Activated T-helper 17 cell treated with anti-CD3 and anti-CD28 coated beads, Interleukin-2, amount 50 U/mL, for 72 hours (primary cell): ENCODE data around the gene RNFT2. TPM values are rescaled to one million over a fixed set of nuclear protein-coding genes. Genes with fewer than 3 reads are reported as not detected.
A peak's percentile ranks its signal among the peaks of the same experiment; 100 is the strongest.

Experiments
- ATAC-seq: fragments of 150-1000 bp; cut with Tn5 transposase; replicated peaks from 2 replicates; pipeline ENCODE4 v1.10.0; 2021; ENCODE audit warnings: mild to moderate bottlenecking, moderate library complexity
- H3K27ac Mint-ChIP-seq: one replicate; pipeline ENCODE4 v1.8.0; 2022; ENCODE audit warnings: mixed read lengths
- H3K27me3 Mint-ChIP-seq: one replicate; pipeline ENCODE4 v1.8.0; 2022; ENCODE audit warnings: mixed read lengths
- H3K36me3 Mint-ChIP-seq: one replicate; pipeline ENCODE4 v1.8.0; 2022; ENCODE audit warnings: low read depth, mild to moderate bottlenecking, mixed read lengths
- H3K4me1 Mint-ChIP-seq: one replicate; pipeline ENCODE4 v1.8.0; 2022; ENCODE audit warnings: mixed read lengths
- H3K4me3 Mint-ChIP-seq: one replicate; pipeline ENCODE4 v1.8.0; 2022; ENCODE audit warnings: mild to moderate bottlenecking, mixed read lengths
- H3K9me3 Mint-ChIP-seq: one replicate; pipeline ENCODE4 v1.8.0; 2022; ENCODE audit warnings: mixed read lengths
- total RNA-seq, 2 donors: library from RNA; stranded (reverse); gene quantifications; one replicate each; pipeline ENCODE4 v1.2.3, GENCODE V29; 2022

Gene RNFT2
- total RNA-seq, 2 donors from 2014 or later, result 12.3 to 23.6 TPM

GRCh38 chr12:116838365-116838764, 100.2 kb downstream of the RNFT2 start:
- Mint-ChIP-seq H3K27ac (no peak overlapping the region), H3K36me3 (no peaks in the 10 kb centered on the region), H3K9me3 (no peaks in the 10 kb centered on the region), H3K4me1 (no peaks in the 10 kb centered on the region), H3K27me3 (no peaks in the 10 kb centered on the region), H3K4me3 (no peak overlapping the region)
- no peak for ATAC-seq

- Mint-ChIP-seq H3K36me3 (no peaks in the 10 kb centered on the region), H3K27ac (no peak overlapping the region), H3K9me3 (no peaks in the 10 kb centered on the region), H3K4me3 (no peak overlapping the region), H3K27me3 (no peaks in the 10 kb centered on the region), H3K4me1 (no peaks in the 10 kb centered on the region)
- ATAC-seq, result no peak
Observed at GRCh38 chr12:116839287-116839830, 101.2 kb downstream of the RNFT2 start.

- H3K4me1 Mint-ChIP-seq, result no peaks in the 10 kb centered on the region
- no peak overlapping the region for H3K27ac Mint-ChIP-seq
- no peak overlapping the region for H3K4me3 Mint-ChIP-seq
- H3K9me3 Mint-ChIP-seq, result no peaks in the 10 kb centered on the region
- H3K27me3 Mint-ChIP-seq, result no peaks in the 10 kb centered on the region
- ATAC-seq, result no peak
- H3K36me3 Mint-ChIP-seq, result no peaks in the 10 kb centered on the region
Observed at GRCh38 chr12:116843085-116843484, 105.0 kb downstream of the RNFT2 start.

GRCh38 chr12:116849216-116849615, 111.1 kb downstream of the RNFT2 start:
- ATAC-seq, result no peak
- no peaks in the 10 kb centered on the region for H3K27me3 Mint-ChIP-seq
- no peak overlapping the region for H3K4me3 Mint-ChIP-seq
- no peaks in the 10 kb centered on the region for H3K36me3 Mint-ChIP-seq
- H3K27ac Mint-ChIP-seq, result no peak overlapping the region
- no peaks in the 10 kb centered on the region for H3K9me3 Mint-ChIP-seq
- no peaks in the 10 kb centered on the region for H3K4me1 Mint-ChIP-seq

- no peaks in the 10 kb centered on the region for H3K9me3 Mint-ChIP-seq
- no peak overlapping the region for H3K27ac Mint-ChIP-seq
- no peaks in the 10 kb centered on the region for H3K36me3 Mint-ChIP-seq
- peaks cover 17% of the 10 kb centered on the region for H3K27me3 Mint-ChIP-seq
- no peaks in the 10 kb centered on the region for H3K4me1 Mint-ChIP-seq
- no peak for ATAC-seq
- no peak overlapping the region for H3K4me3 Mint-ChIP-seq
Observed at GRCh38 chr12:116852303-116852702, 114.2 kb downstream of the RNFT2 start.

- no peaks in the 10 kb centered on the region for H3K36me3 Mint-ChIP-seq
- H3K27ac Mint-ChIP-seq, result no peak overlapping the region
- no peak overlapping the region for H3K4me3 Mint-ChIP-seq
- no peaks in the 10 kb centered on the region for H3K9me3 Mint-ChIP-seq
- H3K27me3 Mint-ChIP-seq, result peaks cover 25% of the 10 kb centered on the region
- no peaks in the 10 kb centered on the region for H3K4me1 Mint-ChIP-seq
- no peak for ATAC-seq
Observed at GRCh38 chr12:116853507-116853906, 115.4 kb downstream of the RNFT2 start.

GRCh38 chr12:116855744-116856470, 117.8 kb downstream of the RNFT2 start:
- Mint-ChIP-seq H3K4me1 (no peaks in the 10 kb centered on the region), H3K27ac (no peak overlapping the region), H3K4me3 (no peak overlapping the region), H3K27me3 (peaks cover 34% of the 10 kb centered on the region), H3K9me3 (no peaks in the 10 kb centered on the region), H3K36me3 (no peaks in the 10 kb centered on the region)
- no peak for ATAC-seq

- no peak for ATAC-seq
- Mint-ChIP-seq H3K27ac (no peak overlapping the region), H3K27me3 (peaks cover 36% of the 10 kb centered on the region), H3K9me3 (no peaks in the 10 kb centered on the region), H3K36me3 (no peaks in the 10 kb centered on the region), H3K4me1 (peaks cover 2% of the 10 kb centered on the region), H3K4me3 (no peak overlapping the region)
Observed at GRCh38 chr12:116856729-116857128, 118.6 kb downstream of the RNFT2 start.

- no peak overlapping the region for H3K27ac Mint-ChIP-seq
- H3K36me3 Mint-ChIP-seq, result no peaks in the 10 kb centered on the region
- peaks cover 43% of the 10 kb centered on the region for H3K27me3 Mint-ChIP-seq
- H3K4me1 Mint-ChIP-seq, result peaks cover 4% of the 10 kb centered on the region
- ATAC-seq, result no peak
- no peaks in the 10 kb centered on the region for H3K9me3 Mint-ChIP-seq
- H3K4me3 Mint-ChIP-seq, result no peak overlapping the region
Observed at GRCh38 chr12:116859079-116859478, 121.0 kb downstream of the RNFT2 start.

- no peak overlapping the region for H3K4me3 Mint-ChIP-seq
- peaks cover 39% of the 10 kb centered on the region for H3K27me3 Mint-ChIP-seq
- no peak for ATAC-seq
- no peaks in the 10 kb centered on the region for H3K9me3 Mint-ChIP-seq
- H3K4me1 Mint-ChIP-seq, result peaks cover 4% of the 10 kb centered on the region
- no peak overlapping the region for H3K27ac Mint-ChIP-seq
- no peaks in the 10 kb centered on the region for H3K36me3 Mint-ChIP-seq
Observed at GRCh38 chr12:116860263-116860662, 122.1 kb downstream of the RNFT2 start.

- peaks cover 4% of the 10 kb centered on the region for H3K4me1 Mint-ChIP-seq
- H3K4me3 Mint-ChIP-seq, result no peak overlapping the region
- H3K27me3 Mint-ChIP-seq, result peaks cover 33% of the 10 kb centered on the region
- no peaks in the 10 kb centered on the region for H3K36me3 Mint-ChIP-seq
- H3K27ac Mint-ChIP-seq, result no peak overlapping the region
- no peaks in the 10 kb centered on the region for H3K9me3 Mint-ChIP-seq
- peak; percentile 44 for ATAC-seq
Observed at GRCh38 chr12:116861320-116861719, 123.2 kb downstream of the RNFT2 start.

GRCh38 chr12:116862167-116862566, 124.1 kb downstream of the RNFT2 start:
- Mint-ChIP-seq H3K9me3 (no peaks in the 10 kb centered on the region), H3K4me1 (peaks cover 4% of the 10 kb centered on the region), H3K27ac (no peak overlapping the region), H3K4me3 (no peak overlapping the region), H3K36me3 (no peaks in the 10 kb centered on the region), H3K27me3 (peaks cover 27% of the 10 kb centered on the region)
- ATAC-seq, result no peak

GRCh38 chr12:116863275-116863767, 125.2 kb downstream of the RNFT2 start:
- peaks cover 18% of the 10 kb centered on the region for H3K27me3 Mint-ChIP-seq
- peaks cover 4% of the 10 kb centered on the region for H3K4me1 Mint-ChIP-seq
- H3K27ac Mint-ChIP-seq, result no peak overlapping the region
- H3K36me3 Mint-ChIP-seq, result no peaks in the 10 kb centered on the region
- no peaks in the 10 kb centered on the region for H3K9me3 Mint-ChIP-seq
- ATAC-seq, result no peak
- no peak overlapping the region for H3K4me3 Mint-ChIP-seq

GRCh38 chr12:116864371-116865160, 126.5 kb downstream of the RNFT2 start:
- H3K36me3 Mint-ChIP-seq, result no peaks in the 10 kb centered on the region
- peaks cover 13% of the 10 kb centered on the region for H3K27me3 Mint-ChIP-seq
- H3K9me3 Mint-ChIP-seq, result no peaks in the 10 kb centered on the region
- no peak overlapping the region for H3K27ac Mint-ChIP-seq
- H3K4me1 Mint-ChIP-seq, result peaks cover 4% of the 10 kb centered on the region
- ATAC-seq, result no peak
- no peak overlapping the region for H3K4me3 Mint-ChIP-seq

GRCh38 chr12:116867523-116867922, 129.4 kb downstream of the RNFT2 start:
- H3K27me3 Mint-ChIP-seq, result peaks cover 1% of the 10 kb centered on the region
- ATAC-seq, result no peak
- peaks cover 2% of the 10 kb centered on the region for H3K4me1 Mint-ChIP-seq
- no peak overlapping the region for H3K27ac Mint-ChIP-seq
- no peaks in the 10 kb centered on the region for H3K9me3 Mint-ChIP-seq
- no peaks in the 10 kb centered on the region for H3K36me3 Mint-ChIP-seq
- H3K4me3 Mint-ChIP-seq, result no peak overlapping the region
